Measurements from ENCODE around the gene TBL3.

DNA sequence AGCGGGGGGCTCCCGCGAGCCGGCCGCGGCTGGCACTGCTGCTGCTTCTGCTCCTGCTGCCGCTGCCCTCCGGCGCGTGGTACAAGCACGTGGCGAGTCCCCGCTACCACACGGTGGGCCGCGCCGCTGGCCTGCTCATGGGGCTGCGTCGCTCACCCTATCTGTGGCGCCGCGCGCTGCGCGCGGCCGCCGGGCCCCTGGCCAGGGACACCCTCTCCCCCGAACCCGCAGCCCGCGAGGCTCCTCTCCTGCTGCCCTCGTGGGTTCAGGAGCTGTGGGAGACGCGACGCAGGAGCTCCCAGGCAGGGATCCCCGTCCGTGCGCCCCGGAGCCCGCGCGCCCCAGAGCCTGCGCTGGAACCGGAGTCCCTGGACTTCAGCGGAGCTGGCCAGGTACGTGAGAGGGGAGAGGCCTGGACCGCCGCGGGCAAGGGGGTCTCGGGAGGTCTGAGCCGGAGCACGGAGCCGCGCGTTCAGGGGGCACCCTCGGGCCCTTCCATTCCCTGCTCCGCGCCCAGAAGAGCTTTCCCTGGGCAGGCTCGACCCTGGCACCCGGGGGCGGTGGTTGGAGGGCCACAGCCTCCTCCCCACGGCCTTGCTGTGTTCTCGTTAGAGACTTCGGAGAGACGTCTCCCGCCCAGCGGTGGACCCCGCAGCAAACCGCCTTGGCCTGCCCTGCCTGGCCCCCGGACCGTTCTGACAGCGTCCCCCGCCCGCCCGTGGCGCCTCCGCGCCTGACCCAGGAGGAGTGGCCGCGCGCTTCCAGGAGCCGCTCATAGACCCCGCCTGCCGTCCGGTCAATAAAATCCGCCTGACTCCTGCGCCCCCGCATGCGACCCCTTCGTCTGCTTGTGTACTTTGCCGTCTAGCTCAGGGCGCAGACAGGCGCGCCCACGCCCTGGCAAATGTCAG lies 48.3 kb downstream of the TBL3 start:
- TF ChIP-seq, protein P1, sequence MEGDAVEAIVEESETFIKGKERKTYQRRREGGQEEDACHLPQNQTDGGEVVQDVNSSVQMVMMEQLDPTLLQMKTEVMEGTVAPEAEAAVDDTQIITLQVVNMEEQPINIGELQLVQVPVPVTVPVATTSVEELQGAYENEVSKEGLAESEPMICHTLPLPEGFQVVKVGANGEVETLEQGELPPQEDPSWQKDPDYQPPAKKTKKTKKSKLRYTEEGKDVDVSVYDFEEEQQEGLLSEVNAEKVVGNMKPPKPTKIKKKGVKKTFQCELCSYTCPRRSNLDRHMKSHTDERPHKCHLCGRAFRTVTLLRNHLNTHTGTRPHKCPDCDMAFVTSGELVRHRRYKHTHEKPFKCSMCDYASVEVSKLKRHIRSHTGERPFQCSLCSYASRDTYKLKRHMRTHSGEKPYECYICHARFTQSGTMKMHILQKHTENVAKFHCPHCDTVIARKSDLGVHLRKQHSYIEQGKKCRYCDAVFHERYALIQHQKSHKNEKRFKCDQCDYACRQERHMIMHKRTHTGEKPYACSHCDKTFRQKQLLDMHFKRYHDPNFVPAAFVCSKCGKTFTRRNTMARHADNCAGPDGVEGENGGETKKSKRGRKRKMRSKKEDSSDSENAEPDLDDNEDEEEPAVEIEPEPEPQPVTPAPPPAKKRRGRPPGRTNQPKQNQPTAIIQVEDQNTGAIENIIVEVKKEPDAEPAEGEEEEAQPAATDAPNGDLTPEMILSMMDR (conservative IDR thresholded peaks at IDR 0.05; ENCODE audit: low read length), result no peak
- no peak for TF ChIP-seq EZH2phosphoT487 (IDR thresholded peaks at IDR 0.05; ENCODE audit: borderline replicate concordance, low read depth, low read length)
